NCI-H2107 treated with DMSO at 0.1 percent for 48 hours (cell line): ENCODE data around the gene TRIM7.
"Not testable (repeated sequence)": the region's sequence is repeated elsewhere in the genome, so short reads cannot be mapped to it uniquely, and the experiment has no call there.

Experiments
- DNase-seq: peaks from one replicate; lab custom pipeline; 2025; ENCODE audit not compliant: unreplicated experiment; lab: John Stamatoyannopoulos, UW

TRIM7 gene

DNA sequence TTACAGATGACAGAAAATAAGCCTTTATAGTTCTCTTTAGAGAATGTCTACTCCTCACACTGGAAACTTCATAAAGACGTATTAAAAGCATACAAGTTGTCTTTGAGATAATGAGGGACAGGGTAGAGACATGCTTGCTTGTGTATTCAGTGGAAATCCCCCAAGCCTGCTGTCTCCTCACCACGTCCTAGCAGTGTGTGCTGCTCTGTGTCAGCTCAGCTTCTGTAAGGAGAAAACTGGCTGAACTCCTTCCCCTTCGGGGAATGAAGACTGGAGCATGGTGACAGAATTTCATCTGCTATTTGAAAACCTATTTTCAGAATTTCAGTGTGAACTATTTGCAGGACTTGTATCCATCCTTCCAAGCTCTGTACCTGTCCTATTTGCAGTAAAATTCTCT is 48.2 kb downstream of the TRIM7 start:
- DNase-seq = no peak

DNA sequence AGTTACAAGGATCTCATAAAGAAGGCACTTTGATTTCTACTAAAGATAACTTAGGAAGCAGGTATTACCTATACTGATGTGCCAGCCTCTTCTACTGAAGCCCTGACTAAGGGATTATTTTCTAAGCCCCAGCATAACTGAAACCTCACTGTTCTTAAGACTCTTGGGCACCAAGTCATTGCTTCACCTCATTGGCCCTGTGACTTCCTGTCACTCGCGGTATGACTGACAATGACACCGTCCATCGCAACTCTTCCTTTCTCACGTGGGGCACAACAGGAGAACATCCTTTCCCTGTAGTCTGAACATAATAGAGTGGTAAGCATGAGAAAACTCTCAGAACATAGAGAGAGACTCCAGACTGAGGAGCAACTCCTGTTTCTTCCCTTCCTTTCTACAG is 51.2 kb downstream of the TRIM7 start:
- no peak for DNase-seq

DNA sequence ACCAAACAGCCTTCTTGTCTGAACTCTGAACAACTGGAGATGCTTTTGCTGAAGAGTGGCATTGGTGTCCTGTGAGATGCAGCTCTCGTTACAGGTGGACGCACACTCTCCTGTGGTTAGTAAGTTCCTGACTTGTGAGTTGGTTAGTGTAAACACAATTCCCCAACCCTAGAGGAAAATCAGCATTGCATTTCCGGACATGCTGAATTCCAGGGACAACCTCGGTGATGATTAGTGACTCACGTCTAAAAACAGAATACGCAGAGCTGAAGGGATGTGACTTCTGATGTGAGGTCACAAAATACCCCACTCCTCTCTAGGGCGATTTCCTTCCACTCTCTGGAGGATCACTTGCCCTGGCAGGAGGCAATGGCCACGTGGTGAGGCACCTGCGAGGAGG is 52.6 kb downstream of the TRIM7 start:
- DNase-seq = no peak

GRCh38 chr5:181151146-181151545 is 53.9 kb downstream of the TRIM7 start:
- DNase-seq = no peak

GRCh38 chr5:181149806-181150733 is 54.9 kb downstream of the TRIM7 start:
- no peak for DNase-seq

GRCh38 chr5:181149355-181149754 is 55.6 kb downstream of the TRIM7 start:
- no peak for DNase-seq

DNA sequence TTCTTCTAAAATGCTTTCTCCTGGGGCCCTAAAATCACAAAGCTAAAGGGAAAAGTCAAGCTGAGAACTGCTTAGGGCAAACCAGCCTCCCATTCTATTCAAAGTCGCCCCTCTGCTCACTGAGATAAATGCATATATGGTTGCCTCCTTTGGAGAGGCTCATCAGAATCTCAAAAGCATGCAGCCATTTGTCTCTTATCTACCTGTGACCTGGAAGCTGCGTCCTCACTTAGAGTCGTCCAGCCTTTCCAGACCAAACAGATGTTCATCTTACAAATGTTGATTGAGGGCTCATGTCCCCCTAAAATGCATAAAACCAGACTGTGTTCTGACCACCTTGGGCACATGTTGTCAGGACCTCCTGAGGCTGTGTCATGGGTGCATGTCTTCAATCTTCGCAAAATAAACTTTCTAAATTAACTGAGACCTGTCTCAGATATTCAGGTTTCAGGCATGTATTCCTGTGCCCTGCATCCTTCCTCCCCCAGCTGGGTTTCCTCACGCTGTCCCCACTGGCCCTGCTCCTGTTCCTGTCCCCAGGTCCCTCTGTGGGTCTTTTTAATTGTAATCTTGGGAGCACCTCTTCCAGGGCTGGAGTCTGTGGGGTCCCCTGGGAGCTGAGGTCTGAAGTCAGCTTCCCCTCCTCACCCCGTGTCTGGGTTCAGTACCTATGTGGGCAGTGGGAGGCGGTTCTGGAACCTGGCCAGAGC is 57.9 kb downstream of the TRIM7 start, which contains the start of gene OR2V2:
OR2V2 (plus strand) TSS at position 660 of the 710 bp plus-strand sequence. CDS start 7,357 bp downstream, outside the sequence.
- DNase-seq = not testable (repeated sequence)

- no peak for DNase-seq
These were observed 59.9 kb downstream of the TRIM7 start for GRCh38 chr5:181145133-181145532.
